WI38 (cell line): ENCODE data around the gene ANKRD33B.

Experiments used
- H3K4me3 ChIP-seq: 2 replicates; pipeline ENCODE4 v1.5.1; 2011; ENCODE audit warnings: low read depth, mild to moderate bottlenecking, control low read depth, low read length
- CTCF ChIP-seq: IDR thresholded peaks from 2 replicates; pipeline ENCODE4 v1.5.1; 2012; ENCODE audit warnings: low read depth, mild to moderate bottlenecking, control low read depth, low read length

The ANKRD33B gene

GRCh38 chr5:10559871-10560270, 4.0 kb upstream of the ANKRD33B start:
- TF ChIP-seq CTCF = no peak
- H3K4me3 ChIP-seq = no peak overlapping the region

GRCh38 chr5:10562201-10563109, 1.4 kb upstream of the ANKRD33B start:
- no peak overlapping the region for H3K4me3 ChIP-seq
- TF ChIP-seq CTCF = no peak

- H3K4me3 ChIP-seq = peak overlapping the region; percentile 71
- TF ChIP-seq CTCF = no peak
Observed at GRCh38 chr5:10563110-10563944, 543 bp upstream of the ANKRD33B start.

GRCh38 chr5:10564838-10565784, 1.2 kb downstream of the ANKRD33B start:
- H3K4me3 ChIP-seq = peak overlapping the region; percentile 71
- TF ChIP-seq CTCF = no peak

GRCh38 chr5:10565785-10566542, 2.1 kb downstream of the ANKRD33B start:
- no peak for TF ChIP-seq CTCF
- peak overlapping the region; percentile 71 for H3K4me3 ChIP-seq

- peak overlapping the region; percentile 71 for H3K4me3 ChIP-seq
- TF ChIP-seq CTCF = no peak
Observed at GRCh38 chr5:10566543-10567068, 2.7 kb downstream of the ANKRD33B start.
